Measurements from ENCODE around the gene NTS.

DNA sequence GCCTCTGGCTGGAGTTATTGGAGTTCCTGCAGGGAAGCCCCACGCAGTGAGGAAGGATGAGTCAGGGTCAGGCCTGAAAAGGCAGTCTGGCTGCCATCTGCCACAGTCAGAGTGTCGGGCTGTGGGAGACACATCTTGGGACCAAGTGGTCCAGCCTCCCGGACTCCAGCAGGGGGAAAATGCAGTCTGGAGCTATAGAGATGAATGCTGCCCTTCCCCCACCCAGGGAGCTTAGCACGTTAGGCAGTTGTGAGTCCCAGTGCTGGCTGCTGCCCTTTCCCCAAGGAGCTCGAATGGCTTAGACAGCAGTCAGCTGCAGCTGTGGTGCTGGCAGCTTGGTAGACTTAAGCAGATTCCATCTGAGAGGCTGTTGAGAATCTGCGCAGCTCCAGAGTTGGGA is 8.2 kb upstream of the NTS start:
- TF ChIP-seq, protein P1, sequence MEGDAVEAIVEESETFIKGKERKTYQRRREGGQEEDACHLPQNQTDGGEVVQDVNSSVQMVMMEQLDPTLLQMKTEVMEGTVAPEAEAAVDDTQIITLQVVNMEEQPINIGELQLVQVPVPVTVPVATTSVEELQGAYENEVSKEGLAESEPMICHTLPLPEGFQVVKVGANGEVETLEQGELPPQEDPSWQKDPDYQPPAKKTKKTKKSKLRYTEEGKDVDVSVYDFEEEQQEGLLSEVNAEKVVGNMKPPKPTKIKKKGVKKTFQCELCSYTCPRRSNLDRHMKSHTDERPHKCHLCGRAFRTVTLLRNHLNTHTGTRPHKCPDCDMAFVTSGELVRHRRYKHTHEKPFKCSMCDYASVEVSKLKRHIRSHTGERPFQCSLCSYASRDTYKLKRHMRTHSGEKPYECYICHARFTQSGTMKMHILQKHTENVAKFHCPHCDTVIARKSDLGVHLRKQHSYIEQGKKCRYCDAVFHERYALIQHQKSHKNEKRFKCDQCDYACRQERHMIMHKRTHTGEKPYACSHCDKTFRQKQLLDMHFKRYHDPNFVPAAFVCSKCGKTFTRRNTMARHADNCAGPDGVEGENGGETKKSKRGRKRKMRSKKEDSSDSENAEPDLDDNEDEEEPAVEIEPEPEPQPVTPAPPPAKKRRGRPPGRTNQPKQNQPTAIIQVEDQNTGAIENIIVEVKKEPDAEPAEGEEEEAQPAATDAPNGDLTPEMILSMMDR (IDR thresholded peaks at IDR 0.05; ENCODE audit: poor library complexity, severe bottlenecking), result no peak
- TF ChIP-seq MXI1 (conservative IDR thresholded peaks at IDR 0.05; ENCODE audit: poor library complexity, severe bottlenecking), result no peak
- TF ChIP-seq EZH2 (IDR thresholded peaks at IDR 0.05; ENCODE audit: borderline replicate concordance, insufficient read depth, low read length, poor library complexity, severe bottlenecking), result no peak
- TF ChIP-seq, protein P2, sequence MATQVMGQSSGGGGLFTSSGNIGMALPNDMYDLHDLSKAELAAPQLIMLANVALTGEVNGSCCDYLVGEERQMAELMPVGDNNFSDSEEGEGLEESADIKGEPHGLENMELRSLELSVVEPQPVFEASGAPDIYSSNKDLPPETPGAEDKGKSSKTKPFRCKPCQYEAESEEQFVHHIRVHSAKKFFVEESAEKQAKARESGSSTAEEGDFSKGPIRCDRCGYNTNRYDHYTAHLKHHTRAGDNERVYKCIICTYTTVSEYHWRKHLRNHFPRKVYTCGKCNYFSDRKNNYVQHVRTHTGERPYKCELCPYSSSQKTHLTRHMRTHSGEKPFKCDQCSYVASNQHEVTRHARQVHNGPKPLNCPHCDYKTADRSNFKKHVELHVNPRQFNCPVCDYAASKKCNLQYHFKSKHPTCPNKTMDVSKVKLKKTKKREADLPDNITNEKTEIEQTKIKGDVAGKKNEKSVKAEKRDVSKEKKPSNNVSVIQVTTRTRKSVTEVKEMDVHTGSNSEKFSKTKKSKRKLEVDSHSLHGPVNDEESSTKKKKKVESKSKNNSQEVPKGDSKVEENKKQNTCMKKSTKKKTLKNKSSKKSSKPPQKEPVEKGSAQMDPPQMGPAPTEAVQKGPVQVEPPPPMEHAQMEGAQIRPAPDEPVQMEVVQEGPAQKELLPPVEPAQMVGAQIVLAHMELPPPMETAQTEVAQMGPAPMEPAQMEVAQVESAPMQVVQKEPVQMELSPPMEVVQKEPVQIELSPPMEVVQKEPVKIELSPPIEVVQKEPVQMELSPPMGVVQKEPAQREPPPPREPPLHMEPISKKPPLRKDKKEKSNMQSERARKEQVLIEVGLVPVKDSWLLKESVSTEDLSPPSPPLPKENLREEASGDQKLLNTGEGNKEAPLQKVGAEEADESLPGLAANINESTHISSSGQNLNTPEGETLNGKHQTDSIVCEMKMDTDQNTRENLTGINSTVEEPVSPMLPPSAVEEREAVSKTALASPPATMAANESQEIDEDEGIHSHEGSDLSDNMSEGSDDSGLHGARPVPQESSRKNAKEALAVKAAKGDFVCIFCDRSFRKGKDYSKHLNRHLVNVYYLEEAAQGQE (IDR thresholded peaks at IDR 0.05; ENCODE audit: borderline replicate concordance), result no peak
- no peak for TF ChIP-seq SMC3 (conservative IDR thresholded peaks at IDR 0.05; ENCODE audit: poor library complexity)
- no peak for TF ChIP-seq POLR2AphosphoS5 (IDR thresholded peaks at IDR 0.05)
- no peak for TF ChIP-seq RAD21 (conservative IDR thresholded peaks at IDR 0.05)

All from neural cell (in vitro differentiated cells).